ENCODE measurements around the gene PEX3. TPM values are rescaled to one million over a fixed set of nuclear protein-coding genes. Genes with fewer than 3 reads are reported as not detected.

The PEX3 gene
- total and polyA plus RNA-seq, 2 donors (not counting 1 experiment from before 2014, with no cell fraction given): 9.3 to 23.2 TPM

DNA sequence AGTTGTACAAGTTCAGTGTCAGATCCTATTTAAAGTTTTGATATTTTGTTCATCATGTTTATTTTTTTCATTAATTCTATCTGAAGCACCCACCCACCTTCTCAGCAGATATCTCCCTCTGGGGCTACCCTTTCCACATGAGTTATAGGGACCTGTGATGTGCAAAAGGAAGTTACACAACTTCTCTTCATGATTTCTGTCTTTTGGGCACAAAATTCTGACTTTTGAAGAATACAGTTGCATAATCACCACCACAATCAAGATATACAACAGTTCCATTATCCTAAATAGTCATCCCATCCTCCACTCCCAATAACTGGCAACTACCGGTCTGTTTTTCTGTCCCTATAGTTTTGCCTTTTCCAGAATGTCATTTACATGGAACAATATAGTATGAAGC lies 74.8 kb downstream of the PEX3 start:
- Mint-ChIP-seq H3K9me3 (ENCODE audit: insufficient read depth) (no peaks in the 10 kb centered on the region), H3K4me1 (peaks cover 9% of the 10 kb centered on the region), H3K4me3 (no peak overlapping the region), H3K27ac (no peak overlapping the region), H3K27me3 (no peaks in the 10 kb centered on the region)
- H3K27me3 ChIP-seq (replicated peaks in 1 of 4; ENCODE audit: control extremely low read depth in 1 of 4, control insufficient read depth in 3 of 4, insufficient read depth in 4 of 4, low read length in 3 of 4): no peaks in the 10 kb centered on the region
- intact Hi-C loops (cut with micrococcal nuclease): no loop called here
- no peak overlapping the region for H3K4me2 ChIP-seq (replicated peaks; ENCODE audit: low read depth, low read length, poor library complexity, severe bottlenecking)
- H3K79me2 ChIP-seq (ENCODE audit: control insufficient read depth, insufficient read depth, low read length): no peaks in the 10 kb centered on the region
- ATAC-seq (ENCODE audit: low read depth): no peak
- DNase-seq: no peak
- POLR2A ChIA-PET: no interaction called here
- no peak overlapping the region for H3K9ac ChIP-seq (ENCODE audit: low read length)
- no peaks in the 10 kb centered on the region for H3K36me3 ChIP-seq (replicated peaks in 1 of 2; ENCODE audit: control extremely low read depth in 1 of 2, control insufficient read depth in 1 of 2, extremely low read depth in 1 of 2, insufficient read depth in 2 of 2, low read length in 1 of 2)
- H3K9me3 ChIP-seq (ENCODE audit: control extremely low read depth in 1 of 3, control insufficient read depth in 2 of 3, insufficient read depth in 1 of 3, low read length in 2 of 3): no peaks in the 10 kb centered on the region
- no peaks in the 10 kb centered on the region for H4K20me1 ChIP-seq (ENCODE audit: control insufficient read depth, insufficient read depth, low read length, poor library complexity, severe bottlenecking)
- no peak overlapping the region for H3K4me3 ChIP-seq (ENCODE audit: control extremely low read depth in 1 of 5, extremely low read depth in 1 of 5, insufficient read depth in 1 of 5, low read depth in 2 of 5, low read length in 4 of 5)
- H3K27ac ChIP-seq (ENCODE audit: low read length in 2 of 2): no peak overlapping the region
- WGBS (ENCODE audit: insufficient coverage): no CpG with 5 or more reads among the region's 1 CpG
- CTCF ChIA-PET: no interaction called here
- no peak for TF ChIP-seq EZH2 (IDR thresholded peaks at IDR 0.05; ENCODE audit: borderline replicate concordance, insufficient read depth, low read depth, low read length, poor library complexity, severe bottlenecking)
- TF ChIP-seq, protein P1, sequence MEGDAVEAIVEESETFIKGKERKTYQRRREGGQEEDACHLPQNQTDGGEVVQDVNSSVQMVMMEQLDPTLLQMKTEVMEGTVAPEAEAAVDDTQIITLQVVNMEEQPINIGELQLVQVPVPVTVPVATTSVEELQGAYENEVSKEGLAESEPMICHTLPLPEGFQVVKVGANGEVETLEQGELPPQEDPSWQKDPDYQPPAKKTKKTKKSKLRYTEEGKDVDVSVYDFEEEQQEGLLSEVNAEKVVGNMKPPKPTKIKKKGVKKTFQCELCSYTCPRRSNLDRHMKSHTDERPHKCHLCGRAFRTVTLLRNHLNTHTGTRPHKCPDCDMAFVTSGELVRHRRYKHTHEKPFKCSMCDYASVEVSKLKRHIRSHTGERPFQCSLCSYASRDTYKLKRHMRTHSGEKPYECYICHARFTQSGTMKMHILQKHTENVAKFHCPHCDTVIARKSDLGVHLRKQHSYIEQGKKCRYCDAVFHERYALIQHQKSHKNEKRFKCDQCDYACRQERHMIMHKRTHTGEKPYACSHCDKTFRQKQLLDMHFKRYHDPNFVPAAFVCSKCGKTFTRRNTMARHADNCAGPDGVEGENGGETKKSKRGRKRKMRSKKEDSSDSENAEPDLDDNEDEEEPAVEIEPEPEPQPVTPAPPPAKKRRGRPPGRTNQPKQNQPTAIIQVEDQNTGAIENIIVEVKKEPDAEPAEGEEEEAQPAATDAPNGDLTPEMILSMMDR (IDR thresholded peaks at IDR 0.05): no peak
- H3K4me1 ChIP-seq (ENCODE audit: control insufficient read depth in 2 of 2, insufficient read depth in 2 of 2, low read length in 2 of 2): peaks cover 8 to 11% of the 10 kb centered on the region in 2 donors
- no peak overlapping the region for H2AFZ ChIP-seq (ENCODE audit: insufficient read depth, low read depth, low read length, poor library complexity, severe bottlenecking)

GRCh38 chr6:143527677-143528076 lies 77.1 kb downstream of the PEX3 start:
- H3K27ac ChIP-seq (ENCODE audit: low read length in 2 of 2): peak overlapping the region; percentile 61 to 70
- H3K79me2 ChIP-seq (ENCODE audit: control insufficient read depth, insufficient read depth, low read length): no peaks in the 10 kb centered on the region
- H2AFZ ChIP-seq (ENCODE audit: insufficient read depth, low read depth, low read length, poor library complexity, severe bottlenecking): peak overlapping the region; percentile 68
- Mint-ChIP-seq H3K27me3 (no peaks in the 10 kb centered on the region), H3K4me1 (peaks cover 9% of the 10 kb centered on the region), H3K9me3 (ENCODE audit: insufficient read depth) (no peaks in the 10 kb centered on the region), H3K27ac (no peak overlapping the region), H3K4me3 (no peak overlapping the region)
- ChIA-PET POLR2A (no interaction called here), CTCF (no interaction called here)
- DNase-seq (no peak), ATAC-seq (ENCODE audit: low read depth) (no peak)
- H3K9me3 ChIP-seq (ENCODE audit: control extremely low read depth in 1 of 3, control insufficient read depth in 2 of 3, insufficient read depth in 1 of 3, low read length in 2 of 3): no peaks in the 10 kb centered on the region
- TF ChIP-seq, protein P1 (IDR thresholded peaks at IDR 0.05): no peak
- no peak for TF ChIP-seq EZH2 (IDR thresholded peaks at IDR 0.05; ENCODE audit: borderline replicate concordance, insufficient read depth, low read depth, low read length, poor library complexity, severe bottlenecking)
- intact Hi-C loops (cut with micrococcal nuclease): loop anchor here (1.0 kb wide), 1 partner anchor 316 kb away; the partner anchor contains the start of gene LTV1
- WGBS (ENCODE audit: insufficient coverage): no CpG with 5 or more reads among the region's 1 CpG
- no peak overlapping the region for H3K4me2 ChIP-seq (replicated peaks; ENCODE audit: low read depth, low read length, poor library complexity, severe bottlenecking)
- peaks cover 8 to 11% of the 10 kb centered on the region in 2 donors for H3K4me1 ChIP-seq (ENCODE audit: control insufficient read depth in 2 of 2, insufficient read depth in 2 of 2, low read length in 2 of 2)
- no peaks in the 10 kb centered on the region for H3K36me3 ChIP-seq (replicated peaks in 1 of 2; ENCODE audit: control extremely low read depth in 1 of 2, control insufficient read depth in 1 of 2, extremely low read depth in 1 of 2, insufficient read depth in 2 of 2, low read length in 1 of 2)
- H3K9ac ChIP-seq (ENCODE audit: low read length): no peak overlapping the region
- no peaks in the 10 kb centered on the region for H4K20me1 ChIP-seq (ENCODE audit: control insufficient read depth, insufficient read depth, low read length, poor library complexity, severe bottlenecking)
- no peak overlapping the region for H3K4me3 ChIP-seq (ENCODE audit: control extremely low read depth in 1 of 5, extremely low read depth in 1 of 5, insufficient read depth in 1 of 5, low read depth in 2 of 5, low read length in 4 of 5)
- no peaks in the 10 kb centered on the region for H3K27me3 ChIP-seq (replicated peaks in 1 of 4; ENCODE audit: control extremely low read depth in 1 of 4, control insufficient read depth in 3 of 4, insufficient read depth in 4 of 4, low read length in 3 of 4)
